GM19397 (cell line): ENCODE measurements around the gene CALCB.
"Not testable (repeated sequence)": the region's sequence is repeated elsewhere in the genome, so short reads cannot be mapped to it uniquely, and the experiment has no call there.

Experiments
- ATAC-seq: cut with Tn5 transposase; IDR thresholded peaks from one replicate; pipeline ENCODE4 v1.9.1; 2021; ENCODE audit warnings: mild to moderate bottlenecking, moderate library complexity; ENCODE audit not compliant: unreplicated experiment

CALCB gene, protein sequence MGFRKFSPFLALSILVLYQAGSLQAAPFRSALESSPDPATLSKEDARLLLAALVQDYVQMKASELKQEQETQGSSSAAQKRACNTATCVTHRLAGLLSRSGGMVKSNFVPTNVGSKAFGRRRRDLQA

DNA sequence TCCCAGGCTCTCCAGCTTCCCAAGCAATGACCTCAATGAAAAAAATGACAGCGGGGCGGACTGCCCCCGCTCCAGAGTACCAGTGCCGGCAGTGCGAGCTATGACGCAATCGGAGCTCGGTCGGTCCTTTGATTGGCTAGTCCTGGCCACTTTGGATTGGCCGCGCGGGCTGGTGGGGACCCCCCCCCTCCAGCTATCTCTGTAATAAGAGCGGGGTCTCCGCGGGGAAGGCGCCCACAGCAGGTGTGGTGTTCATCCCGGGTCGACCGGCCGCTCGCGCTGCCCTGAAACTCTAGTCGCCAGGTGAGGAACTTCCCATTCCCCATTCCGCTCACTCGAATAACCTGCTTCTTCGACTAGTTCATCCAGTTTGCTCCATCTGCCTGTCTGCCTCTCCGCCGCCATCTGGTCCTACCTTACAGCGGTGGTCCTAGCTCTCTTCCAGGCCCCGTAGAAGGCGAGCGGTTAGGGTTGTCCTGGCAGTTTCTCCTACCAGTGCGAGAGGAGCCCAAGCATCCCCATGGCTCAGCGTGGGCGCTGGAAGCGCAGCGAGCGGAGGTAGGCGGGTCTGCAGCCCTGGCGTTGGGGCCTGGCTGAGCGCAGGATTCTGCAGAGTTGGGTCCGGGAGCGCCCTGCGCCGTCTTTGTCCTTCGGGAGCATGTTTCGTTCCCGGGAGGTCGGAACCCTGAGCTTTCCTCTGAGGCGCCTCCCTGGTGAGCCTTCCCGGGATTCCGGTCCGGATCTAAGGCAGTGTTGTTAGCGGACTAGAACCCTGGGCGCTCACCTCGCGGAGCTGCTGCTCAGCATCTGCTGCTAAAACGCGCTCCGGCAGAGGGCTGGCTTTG is at the start of gene CALCB:
TSS of gene CALCB (plus strand) at position 233 of the 845 bp plus-strand sequence. CDS start 1,126 bp downstream, outside the sequence.
- ATAC-seq: no peak

DNA sequence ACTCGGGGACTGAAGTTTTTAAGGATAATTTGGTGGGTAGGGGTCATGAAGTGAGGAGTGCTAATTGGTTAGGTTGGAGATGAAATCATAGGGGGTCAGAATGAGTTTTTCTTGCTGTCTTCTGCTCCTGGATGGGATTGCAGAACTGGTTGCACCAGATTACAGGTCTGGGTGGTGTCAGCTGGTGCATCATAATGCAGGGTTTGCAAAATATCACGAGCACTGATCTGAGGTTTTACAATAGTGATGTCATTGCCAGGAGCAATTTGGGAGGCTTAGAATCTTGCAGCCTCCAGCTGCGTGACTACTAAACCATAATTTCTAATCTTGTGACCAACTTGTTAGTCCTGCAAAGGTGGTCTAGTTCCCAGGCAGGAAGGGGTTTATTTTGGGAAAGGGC is 46.4 kb upstream of the CALCB start:
- no peak for ATAC-seq

DNA sequence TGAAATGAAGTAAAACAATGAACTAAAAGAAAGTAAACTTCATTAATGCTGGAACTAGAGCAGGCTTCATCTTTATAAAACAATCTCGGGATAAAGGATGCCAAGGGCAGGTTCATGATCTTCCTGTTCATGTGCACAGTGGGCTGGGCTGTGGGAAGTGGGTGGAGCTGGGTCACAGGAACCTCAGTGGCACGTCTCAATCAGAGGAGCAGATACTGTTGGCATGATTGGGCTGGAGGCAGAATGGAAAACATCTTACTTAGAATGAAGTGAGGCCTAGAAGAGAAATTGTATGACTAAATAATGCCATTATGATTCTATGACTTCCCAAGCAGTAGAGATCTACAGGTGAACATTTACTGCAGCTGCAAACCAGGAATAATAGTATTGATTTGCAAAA is 45.4 kb upstream of the CALCB start:
- ATAC-seq: no peak

DNA sequence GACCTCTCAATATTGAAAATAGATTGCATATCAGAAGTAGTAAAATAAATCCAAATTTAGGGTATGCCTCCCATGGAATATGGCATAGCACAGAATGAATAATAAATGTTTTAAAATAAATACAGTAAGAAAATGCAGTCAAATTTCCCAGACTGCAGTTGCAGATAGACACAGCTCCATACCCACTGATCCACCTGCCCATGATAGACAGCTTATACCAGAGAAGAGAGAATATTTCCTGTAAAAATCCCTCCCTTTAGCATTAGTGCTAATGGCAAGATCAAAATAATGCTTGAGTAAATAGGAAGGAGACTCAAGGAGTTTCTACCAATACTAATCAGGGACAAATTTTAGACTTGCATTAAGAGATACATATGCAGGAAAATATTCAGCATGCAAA is 45.0 kb upstream of the CALCB start:
- no peak for ATAC-seq

DNA sequence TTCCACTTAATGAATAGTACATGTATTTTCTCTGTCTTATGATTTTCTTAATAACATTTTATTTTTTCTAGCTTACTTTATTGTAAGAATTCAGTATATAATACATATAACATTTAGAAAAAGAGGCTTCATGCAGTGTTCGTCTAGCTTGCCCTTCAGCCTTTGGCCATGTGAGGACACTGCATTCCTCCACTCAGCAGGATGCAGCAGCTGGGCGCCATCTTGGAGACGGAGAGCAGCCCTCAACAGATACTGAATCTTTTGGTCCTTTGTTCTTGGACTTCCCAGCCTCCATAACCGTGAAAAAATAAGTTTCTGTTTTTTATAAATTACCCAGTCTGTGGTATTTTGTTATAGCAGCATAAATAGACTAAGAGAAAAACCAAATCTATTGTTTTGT is 41.4 kb upstream of the CALCB start:
- ATAC-seq: not testable (repeated sequence)

DNA sequence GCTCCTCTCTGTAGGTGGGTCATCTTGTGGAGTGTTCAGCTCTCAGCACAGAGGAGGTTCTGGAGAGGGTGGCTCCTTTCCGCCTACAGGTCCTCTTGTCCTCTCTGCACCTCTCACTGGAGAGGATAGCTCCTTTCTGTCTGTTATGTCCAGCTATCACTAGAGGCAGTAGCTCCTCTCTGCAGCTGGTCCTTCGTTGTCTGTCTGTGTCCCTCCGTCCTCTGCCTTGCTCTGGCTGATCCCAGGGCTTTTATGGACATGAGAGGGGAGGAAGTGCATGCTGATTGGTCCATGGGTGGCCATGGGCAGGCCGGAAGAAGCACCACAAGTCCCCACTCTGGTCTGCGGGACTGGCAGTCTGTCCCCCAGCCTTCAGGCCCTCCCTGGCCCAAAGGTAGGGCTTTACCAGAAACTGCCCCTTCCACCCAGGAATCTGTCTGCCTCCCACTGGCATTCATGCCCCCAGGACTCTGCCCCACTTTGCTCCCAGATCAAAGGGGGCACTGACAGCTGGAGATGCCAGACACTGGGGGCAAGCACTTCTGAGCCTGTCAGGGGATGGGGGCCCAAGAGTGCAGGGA is 38.6 kb upstream of the CALCB start:
- ATAC-seq: no peak

DNA sequence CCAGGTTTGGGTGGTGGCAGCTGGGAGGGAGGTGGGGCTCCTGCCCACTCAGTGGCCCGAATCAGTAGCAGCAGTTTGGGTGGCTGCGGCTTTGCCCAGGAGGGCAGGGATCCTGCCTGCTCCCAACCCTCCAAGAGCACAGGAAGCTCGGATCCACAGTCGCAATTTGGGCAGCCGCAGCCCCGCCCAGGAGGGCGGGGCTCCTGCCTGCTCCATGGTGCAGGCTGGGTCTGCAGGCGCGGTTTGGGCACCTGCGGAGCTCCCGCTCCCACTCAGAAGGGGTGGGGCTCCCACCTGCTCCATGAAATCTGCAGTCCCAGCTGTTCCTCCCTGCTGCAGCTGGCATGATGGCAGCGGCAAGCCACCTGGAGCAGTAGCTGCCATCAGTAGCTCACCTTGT is 38.1 kb upstream of the CALCB start:
- no peak for ATAC-seq

DNA sequence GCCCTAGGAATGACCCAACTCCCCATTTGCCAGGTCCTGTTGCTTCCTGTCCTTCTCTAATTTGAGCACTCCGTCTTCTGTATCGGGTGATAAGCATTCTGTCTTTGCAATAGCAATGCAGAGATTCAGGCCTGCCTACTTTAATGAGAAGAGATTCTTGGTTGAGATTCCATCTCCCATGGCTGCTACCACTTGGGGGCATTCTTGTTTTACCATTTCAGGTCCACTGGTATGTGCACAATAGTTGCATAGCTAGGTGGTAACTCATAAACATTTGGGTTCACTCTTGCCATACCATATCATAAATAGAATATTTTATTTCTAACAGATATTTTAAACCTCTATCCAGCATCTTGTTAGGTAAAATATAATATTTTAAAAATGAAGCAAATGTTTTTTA is 34.4 kb upstream of the CALCB start:
- no peak for ATAC-seq

DNA sequence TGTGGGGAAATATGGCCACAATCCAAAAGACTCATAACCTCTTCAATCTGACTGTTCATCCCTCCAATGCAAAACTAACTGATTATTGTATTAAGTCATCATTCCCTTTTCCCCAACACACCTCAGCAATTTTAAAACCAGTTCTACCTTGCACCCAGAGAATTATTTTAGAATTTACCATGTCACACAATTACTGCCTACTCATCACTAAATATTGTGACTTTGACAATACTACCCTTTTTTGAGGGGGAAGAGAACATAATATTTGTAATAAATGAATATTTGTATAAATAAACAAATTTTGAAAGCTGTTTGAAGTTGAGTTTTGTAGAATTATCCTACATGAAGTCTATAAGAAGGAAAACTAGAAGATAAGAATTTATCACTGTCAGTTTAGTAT is 28.2 kb upstream of the CALCB start:
- ATAC-seq: no peak

DNA sequence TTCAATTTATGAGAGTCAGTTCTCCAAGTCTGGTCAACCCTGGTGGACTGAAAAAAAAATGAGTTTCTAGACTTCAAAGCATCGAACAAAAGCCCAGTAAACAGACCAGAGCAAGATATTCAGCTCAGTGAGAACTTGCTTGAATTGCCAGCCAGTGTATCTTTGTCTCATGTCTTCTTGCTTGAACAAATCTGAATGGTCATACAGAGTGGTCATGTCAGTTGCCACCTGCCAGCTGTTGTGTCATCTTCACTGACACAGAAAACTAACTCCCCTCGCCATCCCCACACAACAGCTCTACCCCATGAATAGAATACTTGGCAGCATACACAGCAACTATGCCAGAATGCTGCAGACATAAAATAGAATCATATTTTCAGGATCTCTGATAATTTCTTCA is 27.5 kb upstream of the CALCB start:
- no peak for ATAC-seq

DNA sequence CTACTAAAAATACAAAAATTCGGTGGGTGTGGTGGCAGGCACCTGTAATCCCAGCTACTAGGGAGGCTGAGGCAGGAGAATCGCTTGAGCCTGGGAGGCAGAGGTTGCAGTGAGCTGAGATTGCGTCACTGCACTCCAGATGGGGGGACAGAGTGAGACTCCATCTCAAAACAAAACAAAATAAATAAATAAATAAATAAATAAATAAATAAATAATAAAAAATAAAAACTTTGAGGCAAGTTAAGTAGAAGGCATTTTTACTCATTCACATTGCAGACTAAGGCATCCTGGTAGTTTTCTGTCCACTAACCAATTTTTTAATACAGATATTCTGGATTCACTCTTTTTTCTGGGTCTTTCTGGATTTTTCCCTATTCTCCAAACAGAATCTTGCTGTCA is 26.7 kb upstream of the CALCB start:
- not testable (repeated sequence) for ATAC-seq

DNA sequence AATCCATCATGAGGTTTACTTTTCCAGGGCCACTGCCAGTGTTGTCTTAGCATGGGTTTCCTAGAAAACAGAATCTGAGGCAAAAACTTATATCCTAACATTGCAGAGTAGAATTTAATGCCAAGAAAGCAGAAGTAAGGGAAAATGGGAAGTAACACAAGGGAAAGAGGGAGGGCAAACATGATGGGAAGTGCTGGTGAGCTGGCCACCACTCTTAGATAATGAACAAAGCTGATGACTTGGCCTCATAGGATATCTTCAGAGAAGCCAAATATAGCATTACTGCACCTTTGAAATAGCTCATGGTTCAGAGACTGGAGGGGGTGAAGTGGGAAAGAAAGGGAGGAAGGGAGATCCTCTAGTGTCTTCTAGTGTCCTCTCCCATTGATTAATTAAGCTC is 24.8 kb upstream of the CALCB start:
- no peak for ATAC-seq

DNA sequence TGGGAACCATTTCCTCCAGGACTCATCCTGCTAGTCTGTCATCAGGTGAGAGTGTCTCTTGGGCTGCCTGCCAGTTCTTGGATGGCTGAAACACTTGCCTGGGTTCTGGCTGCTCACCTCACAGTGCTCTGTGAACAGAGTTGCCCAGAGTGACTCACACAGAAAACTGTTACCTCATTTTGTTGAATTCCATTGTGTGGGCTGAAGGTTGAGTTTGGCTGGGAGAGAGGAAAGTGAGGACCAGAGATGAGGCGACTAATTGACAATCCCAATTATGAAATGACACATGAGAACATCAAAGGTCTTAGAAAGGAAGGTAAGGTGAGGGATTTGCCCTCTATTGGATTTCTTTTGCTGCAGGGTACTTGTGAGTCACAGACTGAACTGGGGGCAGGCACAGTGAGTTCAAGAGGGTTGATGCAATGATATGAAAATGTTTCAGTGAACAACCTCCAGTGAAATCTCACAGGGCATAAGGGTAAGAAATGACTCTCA is 20.2 kb upstream of the CALCB start:
- ATAC-seq: no peak

DNA sequence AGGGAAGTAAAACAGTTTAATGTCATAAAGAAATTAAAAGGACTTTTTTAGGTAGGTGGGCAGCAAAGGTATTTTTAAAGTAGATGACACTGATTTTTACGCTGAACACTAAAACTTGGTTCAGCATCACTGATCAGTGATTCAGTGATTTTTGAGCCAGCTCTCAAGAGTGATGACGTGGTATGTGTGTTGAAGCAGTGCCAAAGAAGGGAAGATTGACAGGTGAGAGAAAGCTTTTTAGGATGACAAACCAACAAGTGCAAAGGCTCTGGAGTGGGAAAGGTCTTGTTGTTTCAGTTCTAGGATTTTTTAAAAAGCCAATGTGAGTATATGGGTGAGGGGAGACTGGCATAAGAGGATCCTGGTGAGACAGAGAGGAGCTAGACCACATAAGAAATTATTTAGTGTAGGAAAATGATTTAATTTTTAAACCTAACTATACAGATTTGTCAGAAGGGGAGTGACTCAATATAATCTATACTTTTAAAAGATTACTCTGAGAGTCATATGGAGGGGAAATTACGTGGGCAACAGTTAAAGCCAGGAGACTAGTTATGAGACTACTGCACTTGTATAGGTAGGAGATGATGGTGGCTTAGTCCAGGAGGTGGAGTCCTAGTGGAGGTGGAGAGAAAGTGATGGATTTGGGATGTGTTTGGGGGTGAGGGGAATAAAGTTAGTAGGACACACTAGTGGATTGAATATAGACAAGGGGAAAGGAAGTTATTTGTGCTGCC is 17.6 kb upstream of the CALCB start:
- no peak for ATAC-seq

DNA sequence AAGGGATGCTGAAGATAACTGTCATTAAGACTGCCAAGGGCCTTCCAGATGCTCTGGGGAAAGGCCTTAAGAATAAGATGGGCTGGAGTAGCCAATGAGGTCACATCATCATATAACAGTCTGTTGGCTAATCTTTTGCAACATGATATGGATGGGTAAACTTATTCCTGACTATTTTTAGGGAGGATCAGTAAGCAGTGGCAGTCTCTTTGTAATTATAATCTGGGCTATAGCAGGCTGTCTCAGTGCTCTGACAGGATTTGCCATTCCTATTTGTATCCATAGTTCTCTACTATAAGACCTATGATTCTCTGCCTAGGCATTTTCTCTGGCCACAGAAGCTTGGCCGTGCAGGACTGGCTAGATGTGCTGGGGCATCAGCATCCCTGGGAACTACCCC is 16.1 kb upstream of the CALCB start:
- no peak for ATAC-seq

DNA sequence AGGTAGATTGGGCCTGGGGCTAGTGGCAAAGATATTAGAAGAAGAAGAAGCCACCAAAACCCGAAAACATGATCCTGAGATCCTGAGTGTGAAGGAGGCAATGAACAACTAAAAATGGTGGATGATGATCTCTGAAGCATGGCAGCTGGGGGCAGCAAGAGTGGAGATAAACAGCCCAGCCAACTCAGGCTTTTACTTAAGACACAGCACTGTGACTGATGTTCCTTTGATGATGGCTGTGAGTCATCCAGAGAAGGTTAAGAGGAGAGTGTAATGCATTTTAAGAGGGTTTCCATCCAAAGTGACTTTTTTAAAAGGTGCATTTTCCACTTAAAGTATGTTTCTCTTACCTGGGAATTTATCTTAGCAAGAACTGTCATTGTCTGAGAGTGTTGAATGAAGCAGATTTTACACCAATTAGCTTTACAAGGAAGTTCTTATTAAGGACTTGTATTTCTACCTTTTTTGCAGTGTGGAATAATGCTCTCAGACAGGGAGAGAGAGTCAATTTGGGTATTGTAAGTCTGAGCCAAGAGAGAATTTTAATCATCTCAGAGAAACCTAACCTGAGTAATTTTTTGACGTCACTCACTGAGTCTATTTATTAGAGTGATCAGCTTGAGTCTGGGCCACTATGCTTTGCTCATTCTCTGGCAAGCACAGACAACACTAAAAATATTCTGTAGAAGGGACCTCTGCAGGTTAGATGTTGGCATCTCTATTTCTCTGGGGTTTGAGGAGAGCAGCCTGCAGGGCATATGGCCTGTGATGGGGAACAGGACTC is 14.1 kb upstream of the CALCB start:
- no peak for ATAC-seq

DNA sequence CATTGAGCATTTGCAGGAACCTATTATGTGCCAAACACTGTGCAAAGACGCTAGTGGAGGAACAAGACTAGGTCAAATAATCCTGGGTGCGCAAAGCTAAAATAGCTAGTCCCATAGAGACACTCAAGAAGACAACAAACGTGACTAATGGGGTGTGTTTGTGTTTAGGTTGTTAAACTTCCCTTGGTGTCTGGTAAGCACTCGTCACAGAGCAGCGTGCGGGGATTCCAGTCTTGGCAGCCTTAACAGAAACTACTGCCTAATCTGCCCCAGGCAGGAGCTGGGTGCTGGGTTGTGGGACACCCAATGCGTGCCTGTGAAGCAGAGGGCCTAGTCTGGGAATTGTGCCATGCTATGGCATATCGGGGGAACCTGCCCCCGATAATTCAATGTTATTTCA is 10.8 kb upstream of the CALCB start:
- ATAC-seq: no peak

DNA sequence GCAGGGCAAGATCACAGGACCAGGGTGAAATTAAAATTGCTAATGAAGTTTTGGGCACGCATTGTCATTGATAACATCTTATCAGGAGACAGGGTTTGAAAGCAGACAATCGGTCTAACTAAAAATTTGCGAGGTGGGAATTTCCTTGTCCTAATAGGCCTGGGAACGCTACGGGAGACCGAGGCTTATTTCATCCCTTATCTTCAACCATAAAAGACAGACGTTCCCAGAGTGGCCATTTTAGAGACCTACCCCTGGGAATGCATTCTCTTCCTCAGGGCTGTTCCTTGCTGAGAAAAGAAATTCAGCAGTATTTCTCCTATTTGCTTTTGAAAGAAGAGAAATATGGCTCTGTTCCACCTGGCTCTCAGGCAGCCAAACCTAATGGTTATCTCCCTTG is 3.6 kb upstream of the CALCB start:
- not testable (repeated sequence) for ATAC-seq

DNA sequence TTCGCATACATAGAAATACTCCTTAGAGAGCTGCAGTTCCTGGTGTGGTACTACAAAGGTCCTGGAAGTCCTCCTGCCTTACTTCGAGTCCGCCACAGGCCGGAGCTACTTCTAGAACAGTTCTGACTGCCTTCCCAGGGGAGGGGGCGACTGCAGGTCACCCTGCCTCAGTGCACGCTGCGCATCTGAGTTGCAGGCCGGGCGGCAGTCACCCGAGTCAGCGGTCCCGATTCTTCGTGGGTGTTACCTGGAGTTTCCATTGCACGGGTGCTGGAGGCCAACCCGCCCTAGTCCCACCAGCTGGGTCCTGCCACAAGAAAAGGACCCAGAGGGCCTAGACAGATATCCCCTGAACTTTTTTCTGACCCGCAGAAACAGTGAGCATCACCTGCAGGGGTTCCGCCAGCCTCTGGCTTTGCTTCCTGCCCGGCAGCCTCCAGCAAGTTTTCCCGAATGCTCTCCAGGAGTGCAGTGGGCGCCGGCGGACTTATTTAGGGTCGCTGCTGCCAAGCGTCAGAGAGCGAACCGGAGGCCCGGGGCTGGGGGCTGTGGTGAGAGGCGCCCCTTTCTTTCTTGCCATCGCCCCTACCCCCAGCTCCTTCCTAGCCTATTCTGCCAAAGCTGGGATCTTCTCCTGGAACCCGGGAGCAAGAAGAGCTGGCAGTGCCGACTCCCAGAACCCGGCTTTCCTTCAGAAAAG is 1.7 kb upstream of the CALCB start:
- no peak for ATAC-seq

DNA sequence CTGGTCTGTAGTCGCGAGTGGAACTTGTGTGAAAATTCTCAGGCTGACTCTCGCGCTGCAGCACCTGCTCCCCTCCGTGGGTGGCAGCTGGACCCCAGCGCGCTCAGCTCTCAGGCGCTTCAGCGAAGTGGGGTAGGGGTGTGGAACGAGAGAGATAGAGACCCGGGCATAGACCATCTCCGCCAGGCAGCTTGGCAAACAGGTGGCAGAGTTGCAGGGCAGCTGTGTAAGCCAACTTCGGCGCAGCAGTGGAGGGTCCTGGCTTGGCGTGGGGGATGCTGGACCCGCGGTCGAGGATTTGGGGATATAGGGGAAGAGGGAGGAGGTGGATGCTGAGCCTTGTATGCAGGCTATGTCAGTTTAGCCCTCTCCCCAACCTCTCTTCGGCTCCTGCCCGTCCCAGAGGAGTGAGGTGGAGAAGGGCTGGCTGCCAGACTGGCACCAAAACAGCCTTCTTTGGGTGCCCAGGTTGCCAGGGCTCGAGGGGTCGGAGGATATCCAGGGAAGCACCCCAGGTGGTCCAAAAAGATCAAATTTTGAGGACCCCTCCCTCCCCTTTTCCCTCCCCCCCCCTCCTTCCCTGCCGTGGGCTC is 746 bp upstream of the CALCB start:
- no peak for ATAC-seq
